Gastroesophageal sphincter (tissue), 3 donors: Measurements from ENCODE around the gene TNIP1.
A peak's percentile ranks its signal among the peaks of the same experiment; 100 is the strongest.

Experiments
- CTCF ChIP-seq, 4 experiments: fragments of 200-600 bp in 2 of 4; fragments of 450-650 bp in 2 of 4; sonication (generic) in 1 of 4; IDR thresholded peaks; one replicate each; pipeline ENCODE4 v1.5.1; 2017 to 2019; ENCODE audit warnings: antibody characterized with exemption in 4 of 4, mild to moderate bottlenecking in 2 of 4, moderate library complexity in 2 of 4
- POLR2AphosphoS5 ChIP-seq: sonication (generic); formaldehyde crosslinking; IDR thresholded peaks from one replicate; pipeline ENCODE4 v1.6.1; 2017; ENCODE audit warnings: antibody characterized with exemption

GRCh38 chr5:151123897-151124751 lies 43.3 kb upstream of the TNIP1 start:
- no peak for TF ChIP-seq CTCF (IDR thresholded peaks at IDR 0.05)
- peak; percentile 36 for TF ChIP-seq POLR2AphosphoS5
